Measurements from ENCODE around the gene ROBO4.

GRCh38 chr11:124944565-124944964 lies 46.9 kb upstream of the ROBO4 start:
- TF ChIP-seq POLR2A (IDR thresholded peaks at IDR 0.05) (no peak), CTCF (IDR thresholded peaks at IDR 0.05) (no peak)

All from uterus (tissue), 2 donors.